ENCODE results near the gene SLC39A1. TPM values are rescaled to one million over a fixed set of nuclear protein-coding genes. Genes with fewer than 3 reads are reported as not detected.

Gene SLC39A1
- polyA plus RNA-seq = 4.4 and 10.6 TPM in 2 replicates

GRCh38 chr1:153963030-153963849 is at the start of gene SLC39A1:
TSS of gene SLC39A1 (minus strand) at chr1:153963537. CDS start at chr1:153962715, 822 bp downstream.

DNA sequence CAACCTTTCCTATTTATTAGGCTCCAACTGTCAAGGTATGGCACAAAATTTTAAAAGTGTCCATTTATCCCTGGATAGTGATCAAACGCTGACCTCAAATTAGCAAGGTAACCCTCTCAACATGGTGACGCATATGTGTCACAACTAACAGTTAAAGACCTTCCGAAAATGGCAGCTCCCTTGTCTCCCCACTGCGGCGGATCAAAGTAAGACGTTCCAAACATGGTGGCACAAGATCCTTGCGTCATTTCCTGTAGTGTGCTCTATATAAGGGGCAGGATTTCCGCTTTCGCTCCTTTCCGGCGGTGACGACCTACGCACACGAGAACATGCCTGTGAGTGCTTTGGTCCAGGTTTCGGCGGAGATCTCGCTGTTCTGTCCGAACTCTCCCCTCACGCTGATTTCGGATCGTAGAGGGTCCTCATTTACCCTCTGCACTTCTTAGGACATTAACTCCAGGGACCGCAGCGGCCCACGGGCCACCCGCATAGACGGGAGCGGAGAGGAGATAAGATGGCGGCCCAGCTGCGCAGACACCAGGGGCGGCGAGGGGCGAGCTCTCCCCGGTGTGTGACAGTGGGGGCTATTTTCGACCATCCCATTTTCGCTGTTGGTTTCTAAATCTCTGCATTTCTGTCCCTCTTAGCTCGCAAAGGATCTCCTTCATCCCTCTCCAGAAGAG is 27.3 kb upstream of the SLC39A1 start, which contains the start of gene RPS27:
TSS of gene RPS27 (plus strand) at position 295 of the 683 bp plus-strand sequence. CDS start at position 330, 35 bp downstream.

GRCh38 chr1:153985941-153986761 is 22.8 kb upstream of the SLC39A1 start, which contains the start of gene RAB13:
TSS of gene RAB13 (minus strand) at chr1:153986339. CDS start at chr1:153986236, 103 bp downstream.

GRCh38 chr1:153977250-153978240 is 14.2 kb upstream of the SLC39A1 start, which contains the start of gene JTB:
TSS of gene JTB (minus strand) at chr1:153977674. CDS start at chr1:153977252, 422 bp downstream.

DNA sequence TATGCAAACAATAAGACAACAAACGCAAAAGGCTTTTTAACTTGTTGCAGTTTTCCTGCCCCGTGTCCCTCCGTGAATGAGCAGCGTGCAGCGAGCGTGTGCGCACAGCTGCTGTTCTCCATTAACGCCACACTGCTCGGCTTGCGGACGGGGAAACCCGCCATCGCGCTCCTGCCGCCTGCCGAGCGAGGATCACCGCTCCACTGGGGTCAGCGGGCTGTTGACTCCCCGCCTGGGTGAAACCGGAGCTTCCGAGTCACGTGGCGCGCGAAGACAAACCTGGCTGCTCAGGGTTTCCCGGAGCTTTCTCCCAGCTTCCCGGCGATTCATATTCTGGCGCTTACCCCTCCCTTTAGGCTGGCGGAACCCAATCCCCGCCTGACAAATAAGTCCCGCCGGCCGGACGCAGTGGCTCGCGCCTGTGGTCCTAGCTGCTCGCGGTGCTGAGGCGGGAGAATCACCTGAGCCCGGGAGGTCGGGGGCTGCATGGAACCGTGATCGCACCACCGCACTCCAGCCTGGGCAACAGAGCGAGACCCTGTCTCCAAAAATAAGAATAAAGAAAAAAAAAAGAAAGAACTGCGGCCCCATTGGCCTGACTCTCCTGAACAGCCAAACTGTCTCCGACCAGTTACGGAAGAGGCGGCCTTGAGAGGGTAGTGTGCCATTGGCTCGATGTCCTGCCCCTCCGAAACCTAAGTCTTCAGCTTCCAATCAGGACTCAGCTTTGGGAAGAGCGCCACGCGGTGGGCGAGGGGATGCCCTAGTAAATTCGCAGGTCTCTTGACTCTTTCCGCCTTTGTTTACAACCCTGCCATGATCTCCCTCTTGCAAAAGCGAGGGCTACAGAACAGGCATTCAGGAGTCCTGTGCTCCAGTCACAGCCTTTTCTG is 4.0 kb upstream of the SLC39A1 start, which contains the start of gene CREB3L4:
TSS of gene CREB3L4 (plus strand) at position 796 of the 893 bp plus-strand sequence. CDS start 624 bp downstream, outside the sequence.

GRCh38 chr1:153958111-153958960 is 5.0 kb downstream of the SLC39A1 start, which contains the start of gene CRTC2:
TSS of gene CRTC2 (minus strand) at chr1:153958612. CDS start at chr1:153958497, 115 bp downstream.

DNA sequence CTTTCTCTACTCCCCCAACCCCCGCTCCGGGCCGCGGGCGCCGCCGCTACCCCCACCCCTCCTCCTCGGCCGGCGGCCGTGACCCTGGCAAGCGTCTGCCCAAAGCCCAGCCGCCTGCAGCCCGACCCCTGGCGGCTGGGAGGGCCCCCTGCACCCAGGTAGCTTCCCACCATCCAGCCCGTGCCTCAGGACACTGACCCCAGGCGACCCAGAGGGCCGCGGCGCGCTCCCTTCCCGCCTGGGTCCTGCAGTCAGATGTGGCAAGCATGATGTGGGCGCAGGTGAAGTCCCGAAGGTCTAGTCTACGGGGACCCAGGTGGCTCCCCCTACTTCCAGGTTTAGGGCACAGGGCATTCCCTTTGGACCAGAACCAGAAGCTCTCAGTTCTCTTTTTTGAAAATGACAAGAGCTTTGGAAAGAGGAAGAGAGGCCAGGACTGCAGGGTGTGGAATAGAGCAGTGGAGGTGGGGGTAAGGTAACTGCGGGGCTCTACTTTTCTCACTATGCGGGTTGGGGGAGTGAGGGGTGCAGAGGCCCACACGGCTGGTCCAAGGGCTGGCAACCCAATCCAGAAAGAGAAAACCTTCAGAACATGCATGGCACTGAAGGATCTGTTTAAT is 16.6 kb downstream of the SLC39A1 start, which contains the start of gene DENND4B:
TSS of gene DENND4B (minus strand) at position 97 of the 620 bp plus-strand sequence. CDS start 2,344 bp downstream, outside the sequence.

GRCh38 chr1:153922972-153923925 is 40.1 kb downstream of the SLC39A1 start, which contains the start of gene GATAD2B:
TSS of gene GATAD2B (minus strand) at chr1:153922972. CDS start at chr1:153828347, 94,625 bp downstream.

Other genes starting within 250 kb of the SLC39A1 start
- gene INTS3, start 235.5 kb downstream of the SLC39A1 start, polyA plus RNA-seq = 12.1 and 16.4 TPM in 2 replicates
- gene SLC27A3, start 188.1 kb downstream of the SLC39A1 start, polyA plus RNA-seq = 1.2 and 5.0 TPM in 2 replicates
- 6.8 and 10.9 TPM in 2 replicates for gene GATAD2B, start 40.6 kb downstream of the SLC39A1 start, polyA plus RNA-seq
- 4.2 and 4.7 TPM in 2 replicates for gene DENND4B, start 16.8 kb downstream of the SLC39A1 start, polyA plus RNA-seq
- 1.9 and 2.2 TPM in 2 replicates for gene CRTC2, start 4.9 kb downstream of the SLC39A1 start, polyA plus RNA-seq
- gene CREB3L4, start 4.4 kb upstream of the SLC39A1 start, polyA plus RNA-seq = 0.57 and 1.4 TPM in 2 replicates
- gene JTB, start 14.1 kb upstream of the SLC39A1 start, polyA plus RNA-seq = 80.0 and 112 TPM in 2 replicates
- gene RAB13, start 22.8 kb upstream of the SLC39A1 start, polyA plus RNA-seq = 2.4 and 2.9 TPM in 2 replicates
- 1,044 and 1,179 TPM in 2 replicates for gene RPS27, start 27.2 kb upstream of the SLC39A1 start, polyA plus RNA-seq
- gene NUP210L, start 191.5 kb upstream of the SLC39A1 start, polyA plus RNA-seq = 0.11 and 0.27 TPM in 2 replicates
- gene TPM3, start 228.6 kb upstream of the SLC39A1 start, polyA plus RNA-seq = 83.3 and 111 TPM in 2 replicates
- gene CFAP141, start 242.8 kb upstream of the SLC39A1 start, polyA plus RNA-seq = not detected in 2 replicates